GM06990 (cell line): ENCODE results near the gene MTFR2.

Experiments
- DNase-seq: peaks from one replicate; pipeline ENCODE4 v3.0.0-alpha.2; 2011; ENCODE audit not compliant: insufficient read length; ENCODE audit errors: extremely low read depth
- H3K27me3 ChIP-seq: replicated peaks from 2 replicates; pipeline ENCODE4 v1.6.0; 2011; ENCODE audit warnings: low read length; ENCODE audit not compliant: control insufficient read depth, insufficient read depth
- H3K36me3 ChIP-seq: 2 replicates; pipeline ENCODE4 v1.5.1; 2011; ENCODE audit warnings: low read length; ENCODE audit not compliant: control insufficient read depth, insufficient read depth
- H3K4me3 ChIP-seq: replicated peaks from 2 replicates; pipeline ENCODE4 v1.5.1; 2011; ENCODE audit warnings: low read depth, mild to moderate bottlenecking, control low read depth, low read length
- TF ChIP-seq, protein P1 (sequence below): IDR thresholded peaks from 2 replicates; pipeline ENCODE4 v1.5.1; 2011; ENCODE audit warnings: low read length, control low read depth, mild to moderate bottlenecking, inconsistent platforms; ENCODE audit not compliant: insufficient read depth, poor library complexity, severe bottlenecking

The MTFR2 gene

GRCh38 chr6:136209496-136209895, 40.6 kb downstream of the MTFR2 start:
- Histone ChIP-seq H3K4me3 (no peak overlapping the region), H3K27me3 (no peaks in the 10 kb centered on the region), H3K36me3 (no peaks in the 10 kb centered on the region)
- TF ChIP-seq, protein P1, sequence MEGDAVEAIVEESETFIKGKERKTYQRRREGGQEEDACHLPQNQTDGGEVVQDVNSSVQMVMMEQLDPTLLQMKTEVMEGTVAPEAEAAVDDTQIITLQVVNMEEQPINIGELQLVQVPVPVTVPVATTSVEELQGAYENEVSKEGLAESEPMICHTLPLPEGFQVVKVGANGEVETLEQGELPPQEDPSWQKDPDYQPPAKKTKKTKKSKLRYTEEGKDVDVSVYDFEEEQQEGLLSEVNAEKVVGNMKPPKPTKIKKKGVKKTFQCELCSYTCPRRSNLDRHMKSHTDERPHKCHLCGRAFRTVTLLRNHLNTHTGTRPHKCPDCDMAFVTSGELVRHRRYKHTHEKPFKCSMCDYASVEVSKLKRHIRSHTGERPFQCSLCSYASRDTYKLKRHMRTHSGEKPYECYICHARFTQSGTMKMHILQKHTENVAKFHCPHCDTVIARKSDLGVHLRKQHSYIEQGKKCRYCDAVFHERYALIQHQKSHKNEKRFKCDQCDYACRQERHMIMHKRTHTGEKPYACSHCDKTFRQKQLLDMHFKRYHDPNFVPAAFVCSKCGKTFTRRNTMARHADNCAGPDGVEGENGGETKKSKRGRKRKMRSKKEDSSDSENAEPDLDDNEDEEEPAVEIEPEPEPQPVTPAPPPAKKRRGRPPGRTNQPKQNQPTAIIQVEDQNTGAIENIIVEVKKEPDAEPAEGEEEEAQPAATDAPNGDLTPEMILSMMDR = no peak
- DNase-seq = no peak

- Histone ChIP-seq H3K4me3 (no peak overlapping the region), H3K36me3 (no peaks in the 10 kb centered on the region), H3K27me3 (no peaks in the 10 kb centered on the region)
- TF ChIP-seq, protein P1 = no peak
- no peak for DNase-seq
Measured at GRCh38 chr6:136208783-136209182, 41.3 kb downstream of the MTFR2 start.

GRCh38 chr6:136201732-136202131, 48.4 kb downstream of the MTFR2 start:
- no peaks in the 10 kb centered on the region for H3K27me3 ChIP-seq

GRCh38 chr6:136192902-136193301, 57.2 kb downstream of the MTFR2 start:
- H3K27me3 ChIP-seq = no peaks in the 10 kb centered on the region
- no peak for DNase-seq
- H3K36me3 ChIP-seq = no peaks in the 10 kb centered on the region
- TF ChIP-seq, protein P1 = no peak
- no peak overlapping the region for H3K4me3 ChIP-seq

More at GRCh38 chr6:136201732-136202131, 48.4 kb downstream of the MTFR2 start:
- Histone ChIP-seq H3K4me3 (no peak overlapping the region), H3K36me3 (no peaks in the 10 kb centered on the region)
- TF ChIP-seq, protein P1 = no peak
- DNase-seq = no peak

DNA sequence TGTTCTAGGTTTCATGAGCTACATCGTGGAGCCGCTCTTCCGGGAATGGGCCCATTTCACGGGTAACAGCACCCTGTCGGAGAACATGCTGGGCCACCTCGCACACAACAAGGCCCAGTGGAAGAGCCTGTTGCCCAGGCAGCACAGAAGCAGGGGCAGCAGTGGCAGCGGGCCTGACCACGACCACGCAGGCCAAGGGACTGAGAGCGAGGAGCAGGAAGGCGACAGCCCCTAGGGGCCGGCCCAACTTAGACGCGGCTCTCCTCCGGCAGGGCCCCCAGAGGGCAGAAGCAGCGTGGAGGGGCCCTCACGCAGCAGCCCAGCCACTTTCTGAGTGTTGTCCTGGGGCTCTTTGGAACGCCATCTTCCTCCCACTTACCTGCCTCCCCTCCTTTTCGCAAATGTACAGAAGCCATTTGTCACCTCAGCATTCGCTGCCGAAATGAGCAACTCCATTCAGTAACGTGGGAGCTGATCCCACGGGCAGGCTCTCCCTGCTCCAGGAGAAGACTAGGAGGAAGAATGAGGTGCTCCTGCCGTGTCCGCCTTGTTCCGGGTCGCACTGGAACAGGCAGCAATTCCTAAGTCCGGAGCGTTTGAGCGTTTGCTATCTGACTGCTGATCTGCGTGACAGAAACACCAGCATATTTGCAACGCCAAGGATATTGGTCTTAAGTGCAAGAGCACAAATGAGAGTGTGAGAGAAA, 58.4 kb downstream of the MTFR2 start:
- Histone ChIP-seq H3K27me3 (no peaks in the 10 kb centered on the region), H3K36me3 (no peaks in the 10 kb centered on the region), H3K4me3 (no peak overlapping the region)
- TF ChIP-seq, protein P1 = no peak
- no peak for DNase-seq
